GM21528 (cell line): ENCODE data around the gene SERPINI1.

Experiments
- ATAC-seq: cut with Tn5 transposase; IDR thresholded peaks from one replicate; pipeline ENCODE4 v1.9.1; 2021; ENCODE audit warnings: mild to moderate bottlenecking, moderate library complexity; ENCODE audit not compliant: unreplicated experiment, low FRiP score

Gene SERPINI1

DNA sequence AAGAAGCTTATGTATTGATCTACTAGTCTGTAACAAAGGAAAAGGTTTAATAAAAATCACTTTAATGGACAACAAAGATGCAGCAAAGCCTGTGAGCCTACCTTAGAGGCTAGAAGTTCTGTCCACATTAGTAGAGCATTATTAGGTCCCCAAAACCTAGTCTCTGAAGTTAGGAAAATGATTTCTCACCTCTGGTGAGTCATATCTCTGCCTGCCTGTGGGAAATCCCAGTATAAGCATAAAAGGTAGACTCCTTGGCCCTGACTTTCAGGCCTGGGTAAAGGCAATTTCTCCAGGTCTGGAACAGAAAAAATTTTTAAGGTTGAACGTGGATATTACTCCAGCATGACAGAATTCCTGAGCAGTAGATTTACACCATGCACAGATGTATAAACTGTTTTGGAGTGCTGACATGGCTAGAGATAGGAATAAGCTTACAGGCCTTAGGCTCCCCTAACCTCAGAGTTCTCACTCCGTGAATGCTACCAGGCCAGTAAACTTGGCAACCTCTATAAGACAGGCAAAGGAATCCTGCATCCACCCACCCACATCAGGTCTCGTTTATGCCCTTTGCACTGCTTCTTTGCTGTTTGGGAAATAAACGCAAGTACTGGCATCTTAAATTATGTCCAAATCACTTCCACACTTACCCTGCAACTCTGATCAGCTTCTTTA is 104.1 kb downstream of the SERPINI1 start:
- ATAC-seq: no peak

DNA sequence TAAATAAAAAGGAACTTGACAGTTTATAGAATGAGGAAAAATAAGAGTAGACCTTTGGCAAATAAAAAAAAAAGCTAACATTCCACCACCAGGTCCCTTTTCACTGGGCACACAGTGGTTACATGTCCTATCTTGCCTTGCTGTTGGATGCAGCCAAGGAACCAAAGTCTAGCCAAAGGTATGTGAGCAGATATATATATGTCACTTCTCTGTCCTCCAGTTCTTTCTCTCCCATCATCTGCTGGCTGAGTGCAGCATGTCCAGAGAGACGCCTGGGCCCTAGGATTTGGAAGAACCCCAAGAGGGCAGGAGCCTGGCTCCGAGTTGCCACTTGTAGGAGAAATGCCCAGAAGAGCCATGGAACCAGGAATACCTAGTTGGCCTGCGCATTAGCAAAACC is 104.7 kb downstream of the SERPINI1 start:
- no peak for ATAC-seq

DNA sequence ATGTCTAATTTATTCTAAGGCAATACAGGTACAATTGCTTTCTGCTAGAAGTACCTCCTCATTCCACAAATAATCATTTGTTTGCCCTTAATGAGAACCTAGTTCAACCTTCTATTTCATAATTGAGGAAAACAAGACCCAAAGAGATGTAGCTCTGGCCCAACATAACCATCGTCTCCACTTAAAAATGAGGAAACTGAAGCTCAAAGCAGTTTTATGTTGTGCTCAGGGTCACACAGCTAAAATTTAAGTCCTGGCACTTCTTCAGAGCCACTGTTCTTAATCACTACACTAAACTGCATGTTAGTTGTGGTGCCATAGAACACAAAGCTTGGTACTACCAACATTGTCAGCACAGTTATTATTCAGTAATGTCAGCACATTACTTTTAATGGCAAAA is 108.0 kb downstream of the SERPINI1 start:
- no peak for ATAC-seq

DNA sequence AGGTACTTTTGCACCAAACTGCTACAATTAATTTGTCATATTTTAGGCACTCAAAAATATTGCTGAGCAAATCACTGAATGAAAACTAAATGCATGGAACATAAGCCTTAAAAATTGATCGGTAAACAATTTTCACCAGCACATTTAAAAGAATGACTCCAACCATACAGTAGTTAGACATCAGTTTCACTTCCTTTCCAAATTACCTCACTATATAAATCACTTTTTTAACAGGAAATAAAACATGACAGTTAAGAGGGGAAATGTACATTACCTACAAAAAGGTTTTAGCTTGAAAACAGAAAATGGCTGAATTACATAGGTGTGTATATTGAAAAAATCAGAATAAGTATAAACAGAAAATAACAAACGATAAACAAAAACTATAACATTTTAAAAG is 108.4 kb downstream of the SERPINI1 start:
- ATAC-seq: no peak

DNA sequence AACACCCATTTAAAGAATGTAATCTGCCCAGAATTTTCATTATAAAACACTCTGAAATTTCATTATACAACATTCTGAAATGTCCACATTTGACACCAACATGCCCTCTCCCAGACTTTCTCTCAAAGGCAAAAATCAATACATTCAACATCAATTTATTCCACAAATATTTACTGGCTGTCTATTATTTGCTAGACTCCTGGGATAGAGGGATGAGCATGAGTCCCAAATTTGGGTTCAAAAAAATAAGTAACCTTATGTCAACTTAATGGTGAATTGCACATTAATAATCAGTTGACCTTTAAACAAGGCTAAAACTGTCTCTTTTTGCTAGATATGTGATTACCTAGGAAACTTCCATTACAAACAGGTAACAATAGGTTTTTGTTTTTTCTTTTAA is 109.0 kb downstream of the SERPINI1 start:
- ATAC-seq: no peak

DNA sequence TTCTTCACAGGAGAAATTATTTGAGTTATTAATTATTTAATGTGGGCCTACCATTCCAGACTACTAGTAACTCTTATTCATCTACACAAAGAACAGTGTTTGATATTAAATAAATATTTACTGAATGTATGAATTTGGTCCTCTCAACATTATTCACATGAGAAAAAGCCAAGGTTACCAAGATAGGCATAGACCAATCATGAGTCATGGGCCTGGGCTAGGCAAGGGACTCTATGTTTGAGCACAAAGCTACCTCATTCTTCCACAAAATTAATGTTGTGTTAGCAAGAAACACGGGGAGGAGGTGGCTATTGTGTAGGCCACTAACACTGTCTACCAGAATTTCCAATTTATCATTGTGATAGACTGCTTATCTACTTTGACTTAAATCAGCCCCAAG is 115.7 kb downstream of the SERPINI1 start:
- ATAC-seq: no peak

DNA sequence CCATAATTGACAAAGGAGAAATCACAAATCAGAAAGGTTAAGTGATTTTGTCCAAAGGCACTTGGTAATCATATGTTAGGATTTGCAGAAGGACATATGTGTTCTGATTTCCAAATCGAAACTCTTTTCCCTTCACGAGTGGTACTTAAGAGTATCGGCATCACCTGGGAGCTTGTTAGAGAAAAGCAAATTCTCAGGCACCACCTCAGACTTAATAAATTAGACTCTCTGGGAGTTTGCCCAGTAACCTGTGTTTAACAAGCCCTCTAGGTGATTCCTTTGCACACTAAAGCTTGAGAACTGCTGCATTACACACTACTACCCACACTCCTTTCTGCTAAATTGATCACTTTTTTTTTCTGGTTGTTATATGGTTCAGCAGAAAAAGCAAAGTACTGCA is 116.2 kb downstream of the SERPINI1 start:
- no peak for ATAC-seq

DNA sequence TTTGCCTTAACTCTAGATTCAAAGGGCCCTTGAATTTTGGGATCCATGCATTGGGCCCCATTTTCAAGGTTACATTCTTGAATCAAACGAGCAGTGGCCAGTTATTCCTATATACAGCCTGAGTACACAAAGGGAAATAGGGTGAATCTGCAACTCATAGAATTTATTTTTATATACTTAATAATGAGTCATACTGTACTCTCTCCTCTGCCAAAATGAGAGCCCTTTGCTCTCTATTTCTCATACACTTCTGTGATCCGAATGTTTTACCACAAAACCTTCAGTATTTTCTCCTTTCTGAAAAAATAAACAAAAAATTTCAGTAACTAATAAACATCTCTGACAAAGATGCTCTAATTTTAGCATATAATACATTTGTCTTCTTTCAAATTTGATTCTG is 116.7 kb downstream of the SERPINI1 start:
- ATAC-seq: no peak

DNA sequence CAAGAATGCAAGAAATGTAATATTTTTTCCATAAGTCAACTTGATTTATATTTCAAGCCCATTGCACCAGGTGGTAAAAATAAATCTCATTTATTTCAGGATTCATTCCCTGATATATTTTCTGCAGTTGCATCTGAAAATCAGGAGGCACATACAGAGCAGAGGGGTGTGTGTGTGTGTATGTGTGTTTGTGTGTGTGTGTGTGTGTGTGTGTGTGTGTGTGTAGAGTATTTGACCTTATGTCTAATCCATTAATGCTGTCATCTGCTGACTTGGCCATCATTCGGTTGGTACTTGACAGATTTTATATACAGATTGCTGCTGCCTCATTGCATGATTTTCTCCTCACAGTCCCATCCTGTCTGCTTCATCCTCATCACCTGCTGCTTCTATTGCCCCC is 118.5 kb downstream of the SERPINI1 start:
- ATAC-seq: no peak

DNA sequence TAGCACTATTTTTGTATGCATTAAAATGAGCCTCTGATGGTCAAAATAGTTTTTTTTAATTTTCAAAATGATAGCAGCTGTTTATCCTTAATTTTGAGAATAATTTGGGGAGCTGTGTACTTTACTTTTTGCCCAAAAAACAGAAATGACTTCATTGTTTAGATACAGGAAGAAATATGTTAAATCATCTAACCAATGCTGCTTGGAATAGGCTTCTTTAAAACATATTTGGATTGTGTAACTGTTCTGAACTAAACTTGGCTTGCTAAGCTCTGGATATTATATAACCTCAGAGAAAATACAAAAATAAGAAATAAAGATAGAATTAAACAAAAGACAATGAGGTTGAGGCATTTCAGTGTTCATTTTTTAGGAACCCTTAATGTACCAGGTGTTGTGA is 119.3 kb downstream of the SERPINI1 start:
- ATAC-seq: no peak

DNA sequence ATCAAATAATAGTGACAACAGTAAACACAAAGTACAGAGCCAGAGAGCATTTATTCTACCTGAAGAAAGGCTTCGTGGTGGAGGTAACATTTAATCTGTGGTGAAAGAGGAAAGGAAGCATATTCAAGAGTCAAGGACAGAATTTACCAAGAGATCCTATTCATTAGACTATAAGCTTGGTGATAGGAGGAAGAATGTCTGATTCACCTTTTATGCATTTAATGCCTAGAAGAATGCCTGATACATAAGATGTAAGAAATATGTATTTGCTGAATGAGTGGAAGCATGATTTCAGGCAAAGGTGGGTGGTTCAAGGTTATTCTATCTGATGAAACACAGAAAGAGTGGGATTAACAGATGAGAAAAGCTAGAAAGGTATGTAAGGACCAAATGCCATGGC is 119.8 kb downstream of the SERPINI1 start:
- ATAC-seq: no peak

DNA sequence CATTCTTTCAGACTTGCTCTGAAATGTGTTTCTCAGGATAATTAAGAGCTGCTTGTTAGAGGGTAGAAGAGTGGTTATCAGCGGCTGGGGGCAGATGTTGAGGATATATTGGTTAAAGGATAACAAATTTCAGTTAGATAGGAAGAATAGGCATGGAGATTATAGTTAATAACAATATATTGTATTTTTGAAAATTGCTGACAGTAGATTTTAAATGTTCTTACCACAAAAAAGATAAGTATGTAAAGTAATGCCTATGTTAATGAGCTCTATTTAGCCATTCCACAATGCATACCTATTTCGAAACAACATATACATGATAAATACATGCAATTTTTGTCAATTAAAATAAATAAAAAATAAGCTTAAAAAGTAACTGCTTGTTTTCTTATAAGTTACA is 123.3 kb downstream of the SERPINI1 start:
- ATAC-seq: no peak

DNA sequence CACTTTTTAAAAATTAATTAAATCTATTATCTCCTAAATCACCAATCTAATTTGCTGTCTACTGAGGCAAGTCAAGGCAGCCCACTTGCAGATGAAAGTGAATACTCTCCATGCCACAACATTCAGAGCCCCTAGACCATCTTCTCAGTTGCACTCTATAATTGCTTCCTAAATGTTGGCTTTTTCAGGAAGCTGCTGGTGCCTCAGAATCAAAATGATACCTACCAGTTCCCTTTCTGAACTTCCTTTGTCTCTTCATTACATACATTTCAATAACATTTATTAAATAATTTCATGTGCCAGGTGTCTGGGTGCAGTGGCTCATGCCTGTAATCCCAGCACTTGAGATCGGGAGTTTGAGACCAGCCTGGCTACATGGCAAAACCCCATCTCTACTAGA is 124.1 kb downstream of the SERPINI1 start:
- ATAC-seq: no peak

DNA sequence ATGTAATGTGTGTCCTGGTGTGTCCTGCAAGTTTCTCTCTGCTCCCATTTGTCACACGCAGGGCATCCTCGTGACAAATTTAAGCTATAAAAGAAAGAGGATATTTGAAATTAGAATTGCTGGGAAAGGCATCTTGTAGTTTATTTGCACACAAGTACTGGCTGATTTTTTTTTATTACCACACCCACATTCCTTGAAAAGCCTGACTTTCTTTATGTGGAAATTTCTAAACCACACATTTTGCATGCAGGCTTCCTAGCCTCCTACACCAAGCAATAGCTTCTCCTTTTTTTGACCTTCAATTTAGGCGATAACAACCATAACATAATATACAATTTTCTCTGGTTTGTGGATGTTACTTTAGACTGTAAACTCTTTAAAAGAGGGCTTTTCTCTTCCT is 126.1 kb downstream of the SERPINI1 start:
- no peak for ATAC-seq

DNA sequence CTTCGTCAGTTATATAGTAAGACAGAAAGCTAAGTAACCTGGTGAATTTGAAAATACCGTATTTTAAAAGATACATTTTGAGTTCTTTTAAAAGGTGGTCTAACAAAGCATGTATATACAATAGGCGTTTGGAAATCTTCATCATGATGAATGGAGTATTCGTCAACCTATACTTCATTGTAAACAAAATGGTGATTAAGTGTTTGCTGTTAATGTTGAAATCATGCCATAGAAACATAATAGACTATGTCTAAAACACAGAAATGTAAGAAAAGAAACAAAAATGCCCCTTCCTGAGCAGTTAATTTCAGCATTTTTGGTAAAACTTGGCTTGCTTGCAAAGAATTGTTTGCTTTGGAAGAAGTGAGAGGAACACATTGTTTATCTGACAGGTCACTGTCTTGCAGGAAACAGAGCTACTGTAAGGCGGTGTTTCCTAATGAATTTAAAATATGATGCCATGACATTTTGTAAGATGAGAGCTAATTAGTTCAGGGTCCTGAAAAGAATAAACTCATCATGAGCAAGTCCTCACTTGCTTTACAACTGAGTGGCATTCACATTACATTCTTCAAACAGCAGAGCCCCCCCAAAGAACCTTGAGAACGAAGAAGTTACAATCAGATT is 126.7 kb downstream of the SERPINI1 start:
- ATAC-seq: no peak

DNA sequence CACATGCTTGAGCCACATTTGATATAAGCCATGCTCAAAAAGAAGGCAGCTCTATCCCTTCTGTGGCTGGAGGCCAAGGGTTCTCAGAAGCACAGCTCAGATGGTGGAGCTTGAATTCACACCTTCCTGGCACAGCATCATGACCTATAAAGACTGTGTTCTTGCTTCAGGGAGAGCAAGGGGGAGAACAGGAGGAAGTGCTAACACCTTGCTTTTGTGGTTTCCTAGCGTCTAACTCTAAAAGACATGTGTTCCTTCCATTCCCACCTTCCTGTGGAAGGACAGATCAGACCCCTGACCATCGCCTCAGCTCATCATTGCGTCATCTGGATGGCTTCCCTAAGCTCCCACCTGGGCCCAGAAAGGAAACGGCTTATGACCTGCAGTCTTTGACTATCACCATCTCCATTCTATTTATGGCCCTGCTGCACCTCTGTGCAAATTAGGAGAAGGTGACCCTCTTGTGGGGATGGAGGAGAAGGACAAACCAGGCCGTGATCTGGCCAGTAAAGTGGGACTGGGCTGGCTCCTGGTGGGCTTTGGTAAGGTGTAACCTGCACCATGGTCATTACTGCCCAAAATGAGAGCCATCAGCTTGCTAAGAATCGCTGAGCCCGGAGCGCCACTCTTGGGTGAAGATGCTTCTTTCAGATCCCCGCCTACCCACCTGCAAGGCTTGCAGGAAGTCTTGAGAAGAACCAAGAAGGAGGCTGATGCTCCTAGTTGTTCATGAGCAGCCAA is 128.5 kb downstream of the SERPINI1 start:
- ATAC-seq: no peak

DNA sequence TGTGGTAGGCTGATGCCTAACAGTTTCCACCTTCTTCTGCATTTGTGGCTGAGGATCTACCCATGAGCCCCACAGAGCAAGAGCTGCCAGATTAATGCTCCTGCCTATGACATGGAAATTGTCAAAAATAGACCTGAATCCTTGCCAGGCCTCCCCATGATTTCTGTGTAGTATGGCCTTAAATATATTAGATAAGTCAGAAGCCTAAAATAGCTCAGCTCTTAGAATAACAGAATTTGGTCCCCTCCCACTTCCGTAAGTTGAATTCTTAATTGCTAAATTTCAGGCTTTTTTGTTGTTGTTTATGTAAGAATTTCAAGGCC is 129.0 kb downstream of the SERPINI1 start:
- no peak for ATAC-seq

DNA sequence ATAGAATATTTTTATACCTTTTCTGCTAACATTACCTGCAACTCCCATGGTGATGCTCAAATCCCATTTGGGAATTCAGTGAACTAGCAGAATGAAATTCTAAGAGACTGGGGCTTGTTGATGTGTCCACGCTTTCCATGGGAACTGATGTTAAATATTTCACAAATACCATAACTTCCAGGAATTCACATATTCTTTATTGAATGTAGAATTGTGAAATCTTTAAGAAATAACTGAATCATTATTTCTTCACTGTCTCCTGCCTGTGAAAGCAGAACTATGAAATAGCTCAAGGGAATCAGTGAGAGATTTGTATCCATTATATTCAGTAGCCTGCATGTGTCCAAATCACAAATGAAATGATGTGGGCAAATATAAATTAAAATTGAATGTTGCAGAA is 130.8 kb downstream of the SERPINI1 start:
- ATAC-seq: no peak

DNA sequence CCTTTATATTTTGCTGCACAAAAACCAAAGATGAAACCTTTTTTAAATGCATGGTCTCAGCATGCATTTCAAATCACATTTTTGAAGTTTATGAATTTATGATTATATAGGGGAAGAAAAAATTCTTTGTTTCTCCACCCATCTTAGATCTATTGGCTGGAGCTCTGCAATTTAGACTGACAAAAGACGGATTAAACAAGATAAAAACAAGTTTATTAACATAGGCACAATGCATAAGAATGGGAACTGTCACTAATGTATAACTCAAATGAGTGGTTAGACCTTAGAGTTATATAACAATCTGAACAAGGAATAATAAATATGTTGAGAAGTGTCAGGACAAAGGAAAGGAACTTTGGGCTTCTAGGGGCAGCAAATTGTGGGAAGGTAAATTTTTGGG is 132.5 kb downstream of the SERPINI1 start:
- no peak for ATAC-seq

DNA sequence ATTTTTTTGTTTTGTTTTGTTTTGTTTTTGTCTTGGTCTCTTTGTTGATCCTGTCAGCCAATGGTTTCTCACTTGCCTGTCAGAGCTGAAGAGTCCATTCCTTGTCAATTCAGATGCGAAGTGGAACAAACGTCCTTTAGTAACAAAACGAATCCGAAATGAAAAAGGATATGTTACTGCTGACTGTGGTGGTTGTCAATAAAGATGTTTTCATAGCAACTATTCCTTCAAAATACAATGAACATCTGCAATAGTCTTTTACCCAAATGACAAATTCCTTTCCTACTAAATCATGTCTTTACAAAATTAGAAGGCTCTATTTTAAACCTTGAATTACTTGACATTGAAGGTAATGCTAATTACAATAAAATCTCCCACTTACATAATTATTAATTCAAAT is 134.7 kb downstream of the SERPINI1 start:
- ATAC-seq: no peak

DNA sequence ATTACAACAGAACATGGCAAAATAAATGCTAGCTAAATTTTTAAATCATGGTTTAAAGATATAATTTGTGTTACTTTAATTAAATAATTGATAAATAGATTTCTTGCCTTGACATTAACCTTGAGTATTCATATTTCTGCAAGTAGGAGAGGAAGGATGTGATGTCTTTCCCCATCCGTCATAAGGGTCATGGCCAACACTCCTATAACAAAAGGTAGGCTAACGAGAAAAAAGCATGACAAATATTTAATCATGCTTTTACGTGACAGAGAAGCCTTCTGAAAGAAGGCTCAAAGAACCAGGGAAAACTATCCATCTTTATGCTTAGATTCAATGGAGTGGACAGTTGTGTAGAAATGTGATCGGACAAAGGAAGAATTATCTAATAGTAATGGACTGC is 135.2 kb downstream of the SERPINI1 start:
- no peak for ATAC-seq

DNA sequence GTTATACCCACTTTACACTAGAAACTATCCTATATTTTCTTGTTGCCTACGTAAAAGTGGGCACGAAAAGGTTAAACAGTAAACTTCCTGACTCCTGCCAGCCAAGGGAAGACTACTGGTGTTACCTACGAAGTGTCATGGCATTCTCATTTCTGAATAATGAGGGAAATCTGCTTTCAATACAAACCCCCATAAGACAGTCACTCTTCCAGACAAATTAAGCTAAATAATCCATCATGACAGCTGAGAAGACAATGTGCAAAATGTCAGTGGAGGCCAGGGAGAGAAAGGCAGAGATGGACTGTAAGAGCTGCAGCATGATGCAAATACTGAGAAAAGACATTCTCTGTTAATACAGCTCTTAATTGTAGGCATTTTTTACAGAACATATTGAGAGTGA is 136.5 kb downstream of the SERPINI1 start:
- ATAC-seq: no peak
